Measurements from ENCODE around the gene RNF144A.

DNA sequence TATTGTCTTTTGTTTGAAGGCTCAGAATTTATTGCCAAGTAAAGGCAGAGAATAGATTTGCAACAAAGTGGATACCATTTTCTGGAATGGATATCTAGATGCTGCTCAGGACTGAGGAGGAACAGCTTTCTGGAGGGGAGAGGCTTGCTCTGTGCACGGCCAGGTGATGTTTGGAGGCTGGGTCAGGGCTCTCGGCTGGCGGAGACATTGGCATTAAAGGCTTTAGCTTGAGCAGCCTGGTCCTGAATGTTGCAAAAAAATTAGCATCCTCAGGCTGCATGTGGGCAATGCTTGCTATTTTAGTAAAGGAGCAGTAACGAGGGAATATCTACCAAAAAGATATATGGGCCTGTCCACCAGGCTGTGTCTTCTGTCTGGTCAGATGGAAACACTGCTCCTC lies 20.4 kb downstream of the RNF144A start:
- TF ChIP-seq, protein P1, sequence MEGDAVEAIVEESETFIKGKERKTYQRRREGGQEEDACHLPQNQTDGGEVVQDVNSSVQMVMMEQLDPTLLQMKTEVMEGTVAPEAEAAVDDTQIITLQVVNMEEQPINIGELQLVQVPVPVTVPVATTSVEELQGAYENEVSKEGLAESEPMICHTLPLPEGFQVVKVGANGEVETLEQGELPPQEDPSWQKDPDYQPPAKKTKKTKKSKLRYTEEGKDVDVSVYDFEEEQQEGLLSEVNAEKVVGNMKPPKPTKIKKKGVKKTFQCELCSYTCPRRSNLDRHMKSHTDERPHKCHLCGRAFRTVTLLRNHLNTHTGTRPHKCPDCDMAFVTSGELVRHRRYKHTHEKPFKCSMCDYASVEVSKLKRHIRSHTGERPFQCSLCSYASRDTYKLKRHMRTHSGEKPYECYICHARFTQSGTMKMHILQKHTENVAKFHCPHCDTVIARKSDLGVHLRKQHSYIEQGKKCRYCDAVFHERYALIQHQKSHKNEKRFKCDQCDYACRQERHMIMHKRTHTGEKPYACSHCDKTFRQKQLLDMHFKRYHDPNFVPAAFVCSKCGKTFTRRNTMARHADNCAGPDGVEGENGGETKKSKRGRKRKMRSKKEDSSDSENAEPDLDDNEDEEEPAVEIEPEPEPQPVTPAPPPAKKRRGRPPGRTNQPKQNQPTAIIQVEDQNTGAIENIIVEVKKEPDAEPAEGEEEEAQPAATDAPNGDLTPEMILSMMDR (IDR thresholded peaks at IDR 0.05): no peak
- no peak for TF ChIP-seq FOXJ3 (CRISPR knock-in tag; IDR thresholded peaks at IDR 0.05; ENCODE audit: borderline replicate concordance)
- TF ChIP-seq CREB1 (CRISPR knock-in tag; IDR thresholded peaks at IDR 0.05): no peak
- TF ChIP-seq ZBTB21 (CRISPR knock-in tag; IDR thresholded peaks at IDR 0.05; ENCODE audit: borderline replicate concordance): no peak
- no peak for TF ChIP-seq MYBL2 (CRISPR knock-in tag; IDR thresholded peaks at IDR 0.05)
- TF ChIP-seq, protein P2, sequence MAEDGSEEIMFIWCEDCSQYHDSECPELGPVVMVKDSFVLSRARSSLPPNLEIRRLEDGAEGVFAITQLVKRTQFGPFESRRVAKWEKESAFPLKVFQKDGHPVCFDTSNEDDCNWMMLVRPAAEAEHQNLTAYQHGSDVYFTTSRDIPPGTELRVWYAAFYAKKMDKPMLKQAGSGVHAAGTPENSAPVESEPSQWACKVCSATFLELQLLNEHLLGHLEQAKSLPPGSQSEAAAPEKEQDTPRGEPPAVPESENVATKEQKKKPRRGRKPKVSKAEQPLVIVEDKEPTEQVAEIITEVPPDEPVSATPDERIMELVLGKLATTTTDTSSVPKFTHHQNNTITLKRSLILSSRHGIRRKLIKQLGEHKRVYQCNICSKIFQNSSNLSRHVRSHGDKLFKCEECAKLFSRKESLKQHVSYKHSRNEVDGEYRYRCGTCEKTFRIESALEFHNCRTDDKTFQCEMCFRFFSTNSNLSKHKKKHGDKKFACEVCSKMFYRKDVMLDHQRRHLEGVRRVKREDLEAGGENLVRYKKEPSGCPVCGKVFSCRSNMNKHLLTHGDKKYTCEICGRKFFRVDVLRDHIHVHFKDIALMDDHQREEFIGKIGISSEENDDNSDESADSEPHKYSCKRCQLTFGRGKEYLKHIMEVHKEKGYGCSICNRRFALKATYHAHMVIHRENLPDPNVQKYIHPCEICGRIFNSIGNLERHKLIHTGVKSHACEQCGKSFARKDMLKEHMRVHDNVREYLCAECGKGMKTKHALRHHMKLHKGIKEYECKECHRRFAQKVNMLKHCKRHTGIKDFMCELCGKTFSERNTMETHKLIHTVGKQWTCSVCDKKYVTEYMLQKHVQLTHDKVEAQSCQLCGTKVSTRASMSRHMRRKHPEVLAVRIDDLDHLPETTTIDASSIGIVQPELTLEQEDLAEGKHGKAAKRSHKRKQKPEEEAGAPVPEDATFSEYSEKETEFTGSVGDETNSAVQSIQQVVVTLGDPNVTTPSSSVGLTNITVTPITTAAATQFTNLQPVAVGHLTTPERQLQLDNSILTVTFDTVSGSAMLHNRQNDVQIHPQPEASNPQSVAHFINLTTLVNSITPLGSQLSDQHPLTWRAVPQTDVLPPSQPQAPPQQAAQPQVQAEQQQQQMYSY (CRISPR knock-in tag; IDR thresholded peaks at IDR 0.05): no peak
- TF ChIP-seq ESRRA (CRISPR knock-in tag; IDR thresholded peaks at IDR 0.05; ENCODE audit: borderline replicate concordance): no peak
- TF ChIP-seq OVOL2 (CRISPR knock-in tag; IDR thresholded peaks at IDR 0.05; ENCODE audit: borderline replicate concordance): no peak
- TF ChIP-seq TEAD1 (CRISPR knock-in tag; IDR thresholded peaks at IDR 0.05): no peak
- TF ChIP-seq, protein P3, sequence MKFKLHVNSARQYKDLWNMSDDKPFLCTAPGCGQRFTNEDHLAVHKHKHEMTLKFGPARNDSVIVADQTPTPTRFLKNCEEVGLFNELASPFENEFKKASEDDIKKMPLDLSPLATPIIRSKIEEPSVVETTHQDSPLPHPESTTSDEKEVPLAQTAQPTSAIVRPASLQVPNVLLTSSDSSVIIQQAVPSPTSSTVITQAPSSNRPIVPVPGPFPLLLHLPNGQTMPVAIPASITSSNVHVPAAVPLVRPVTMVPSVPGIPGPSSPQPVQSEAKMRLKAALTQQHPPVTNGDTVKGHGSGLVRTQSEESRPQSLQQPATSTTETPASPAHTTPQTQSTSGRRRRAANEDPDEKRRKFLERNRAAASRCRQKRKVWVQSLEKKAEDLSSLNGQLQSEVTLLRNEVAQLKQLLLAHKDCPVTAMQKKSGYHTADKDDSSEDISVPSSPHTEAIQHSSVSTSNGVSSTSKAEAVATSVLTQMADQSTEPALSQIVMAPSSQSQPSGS (CRISPR knock-in tag; IDR thresholded peaks at IDR 0.05; ENCODE audit: borderline replicate concordance, low read depth): no peak
- no peak for TF ChIP-seq NFE2L1 (CRISPR knock-in tag; IDR thresholded peaks at IDR 0.05)
- TF ChIP-seq, protein P4, sequence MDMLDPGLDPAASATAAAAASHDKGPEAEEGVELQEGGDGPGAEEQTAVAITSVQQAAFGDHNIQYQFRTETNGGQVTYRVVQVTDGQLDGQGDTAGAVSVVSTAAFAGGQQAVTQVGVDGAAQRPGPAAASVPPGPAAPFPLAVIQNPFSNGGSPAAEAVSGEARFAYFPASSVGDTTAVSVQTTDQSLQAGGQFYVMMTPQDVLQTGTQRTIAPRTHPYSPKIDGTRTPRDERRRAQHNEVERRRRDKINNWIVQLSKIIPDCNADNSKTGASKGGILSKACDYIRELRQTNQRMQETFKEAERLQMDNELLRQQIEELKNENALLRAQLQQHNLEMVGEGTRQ (CRISPR knock-in tag; IDR thresholded peaks at IDR 0.05): no peak
